ENCODE data around the gene ANKRD63. TPM values are rescaled to one million over a fixed set of nuclear protein-coding genes. Genes with fewer than 3 reads are reported as not detected.

Gene ANKRD63
- total RNA-seq (2022), result 0.56 TPM in 1 of 2 replicates, not detected in the other
- Bru-seq, nascent RNA, result percentile 27 among the genes with signal in this experiment
- not detected for BruChase-seq, experiment 1, labeled RNA remaining after a 6-hour chase
- not detected for BruChase-seq, experiment 2, labeled RNA remaining after a 2-hour chase
- long read RNA-seq, result 0 reads

GRCh38 chr15:40282869-40283614 lies at the start of gene ANKRD63:
Gene ANKRD63 (minus strand): TSS chr15:40283064. CDS start chr15:40282586, 478 bp downstream.
- no peak for DNase-seq
- intact Hi-C loops (cut with micrococcal nuclease; ENCODE audit: unreplicated experiment), result no loop called here
- Mint-ChIP-seq H3K4me3 (ENCODE audit: low read depth, unreplicated experiment) (peak within 1 kb of the TSS; percentile 57), H3K27ac (ENCODE audit: unreplicated experiment) (no peak within 1 kb of the TSS), H3K27me3 (ENCODE audit: unreplicated experiment) (no peaks in the 10 kb centered on the region), H3K4me1 (ENCODE audit: low read depth, unreplicated experiment) (no peaks in the 10 kb centered on the region), H3K9me3 (ENCODE audit: low read depth, unreplicated experiment) (no peaks in the 10 kb centered on the region), H3K36me3 (ENCODE audit: insufficient read depth, unreplicated experiment) (peaks cover 2% of the 10 kb centered on the region)
- BruUV-seq (replicated peaks), result no TSS peak
- TF ChIP-seq, protein P1, sequence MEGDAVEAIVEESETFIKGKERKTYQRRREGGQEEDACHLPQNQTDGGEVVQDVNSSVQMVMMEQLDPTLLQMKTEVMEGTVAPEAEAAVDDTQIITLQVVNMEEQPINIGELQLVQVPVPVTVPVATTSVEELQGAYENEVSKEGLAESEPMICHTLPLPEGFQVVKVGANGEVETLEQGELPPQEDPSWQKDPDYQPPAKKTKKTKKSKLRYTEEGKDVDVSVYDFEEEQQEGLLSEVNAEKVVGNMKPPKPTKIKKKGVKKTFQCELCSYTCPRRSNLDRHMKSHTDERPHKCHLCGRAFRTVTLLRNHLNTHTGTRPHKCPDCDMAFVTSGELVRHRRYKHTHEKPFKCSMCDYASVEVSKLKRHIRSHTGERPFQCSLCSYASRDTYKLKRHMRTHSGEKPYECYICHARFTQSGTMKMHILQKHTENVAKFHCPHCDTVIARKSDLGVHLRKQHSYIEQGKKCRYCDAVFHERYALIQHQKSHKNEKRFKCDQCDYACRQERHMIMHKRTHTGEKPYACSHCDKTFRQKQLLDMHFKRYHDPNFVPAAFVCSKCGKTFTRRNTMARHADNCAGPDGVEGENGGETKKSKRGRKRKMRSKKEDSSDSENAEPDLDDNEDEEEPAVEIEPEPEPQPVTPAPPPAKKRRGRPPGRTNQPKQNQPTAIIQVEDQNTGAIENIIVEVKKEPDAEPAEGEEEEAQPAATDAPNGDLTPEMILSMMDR (IDR thresholded peaks at IDR 0.05; ENCODE audit: unreplicated experiment), result no peak
- CTCF ChIA-PET, result interaction anchor here (0.8 to 1.0 kb wide), 3 partner anchors 14 to 83 kb away, joined by 3 to 14 read pairs (median 4); no protein-coding TSS in a partner anchor

GRCh38 chr15:40332113-40332781 lies 49.4 kb upstream of the ANKRD63 start:
- no peak overlapping the region for H3K4me3 Mint-ChIP-seq (ENCODE audit: low read depth, unreplicated experiment)
- CTCF ChIA-PET, result no interaction called here
- H3K27ac Mint-ChIP-seq (ENCODE audit: unreplicated experiment), result peak overlapping the region; percentile 33
- intact Hi-C loops (cut with micrococcal nuclease; ENCODE audit: unreplicated experiment), result no loop called here
- H3K27me3 Mint-ChIP-seq (ENCODE audit: unreplicated experiment), result no peaks in the 10 kb centered on the region
- no peak for DNase-seq
- TF ChIP-seq, protein P1 (IDR thresholded peaks at IDR 0.05; ENCODE audit: unreplicated experiment), result no peak
- no peaks in the 10 kb centered on the region for H3K4me1 Mint-ChIP-seq (ENCODE audit: low read depth, unreplicated experiment)
- no peaks in the 10 kb centered on the region for H3K9me3 Mint-ChIP-seq (ENCODE audit: low read depth, unreplicated experiment)
- no TSS peak for BruUV-seq (replicated peaks)
- peaks cover 41% of the 10 kb centered on the region for H3K36me3 Mint-ChIP-seq (ENCODE audit: insufficient read depth, unreplicated experiment)

- H3K4me1 Mint-ChIP-seq (ENCODE audit: low read depth, unreplicated experiment), result no peaks in the 10 kb centered on the region
- H3K4me3 Mint-ChIP-seq (ENCODE audit: low read depth, unreplicated experiment), result no peak overlapping the region
- H3K27me3 Mint-ChIP-seq (ENCODE audit: unreplicated experiment), result no peaks in the 10 kb centered on the region
- H3K9me3 Mint-ChIP-seq (ENCODE audit: low read depth, unreplicated experiment), result no peaks in the 10 kb centered on the region
- no peak for DNase-seq
- intact Hi-C loops (cut with micrococcal nuclease; ENCODE audit: unreplicated experiment), result no loop called here
- TF ChIP-seq, protein P1 (IDR thresholded peaks at IDR 0.05; ENCODE audit: unreplicated experiment), result no peak
- peaks cover 36% of the 10 kb centered on the region for H3K36me3 Mint-ChIP-seq (ENCODE audit: insufficient read depth, unreplicated experiment)
- BruUV-seq (replicated peaks), result no TSS peak
- CTCF ChIA-PET, result no interaction called here
- H3K27ac Mint-ChIP-seq (ENCODE audit: unreplicated experiment), result no peak overlapping the region
Measured at GRCh38 chr15:40331637-40332036, 48.8 kb upstream of the ANKRD63 start.

DNA sequence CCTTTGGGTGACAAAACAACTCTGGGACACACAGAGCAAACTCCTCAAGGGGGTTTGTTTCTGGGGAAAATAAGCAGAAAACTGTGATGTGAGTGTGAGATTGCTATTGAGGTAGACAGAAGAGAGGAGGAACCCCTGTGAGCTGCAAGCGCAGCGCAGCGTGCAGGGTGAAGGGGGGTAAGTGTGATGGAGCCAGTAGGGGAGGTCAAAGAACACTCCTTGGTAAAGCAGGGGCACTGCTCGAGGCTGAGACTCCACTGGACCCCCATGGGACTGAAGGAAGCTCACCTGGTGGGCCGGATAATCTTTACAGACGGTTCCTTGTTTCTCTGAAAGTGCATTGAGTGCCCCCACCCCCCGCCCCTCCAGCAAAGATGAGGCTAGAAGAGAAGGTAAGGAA lies 48.2 kb upstream of the ANKRD63 start:
- Mint-ChIP-seq H3K36me3 (ENCODE audit: insufficient read depth, unreplicated experiment) (peaks cover 35% of the 10 kb centered on the region), H3K4me1 (ENCODE audit: low read depth, unreplicated experiment) (no peaks in the 10 kb centered on the region), H3K27me3 (ENCODE audit: unreplicated experiment) (no peaks in the 10 kb centered on the region), H3K4me3 (ENCODE audit: low read depth, unreplicated experiment) (no peak overlapping the region), H3K27ac (ENCODE audit: unreplicated experiment) (peak overlapping the region; percentile 65), H3K9me3 (ENCODE audit: low read depth, unreplicated experiment) (no peaks in the 10 kb centered on the region)
- TF ChIP-seq, protein P1 (IDR thresholded peaks at IDR 0.05; ENCODE audit: unreplicated experiment), result no peak
- no TSS peak for BruUV-seq (replicated peaks)
- DNase-seq, result no peak
- CTCF ChIA-PET, result interaction anchor here (0.7 kb wide), 1 partner anchor 107 kb away, joined by 4 read pairs; no protein-coding TSS in a partner anchor
- intact Hi-C loops (cut with micrococcal nuclease; ENCODE audit: unreplicated experiment), result no loop called here

All from Calu3 (cell line).